ENCODE data around the gene PTMS. TPM values are rescaled to one million over a fixed set of nuclear protein-coding genes. Genes with fewer than 3 reads are reported as not detected.

The PTMS gene
- total and polyA plus RNA-seq, 9 of the 15 experiments (the other 6 are each of a cell fraction or from before 2014, with no cell fraction given) = 5.1 to 287 (median 78.5) TPM

- TF ChIP-seq, protein P1, sequence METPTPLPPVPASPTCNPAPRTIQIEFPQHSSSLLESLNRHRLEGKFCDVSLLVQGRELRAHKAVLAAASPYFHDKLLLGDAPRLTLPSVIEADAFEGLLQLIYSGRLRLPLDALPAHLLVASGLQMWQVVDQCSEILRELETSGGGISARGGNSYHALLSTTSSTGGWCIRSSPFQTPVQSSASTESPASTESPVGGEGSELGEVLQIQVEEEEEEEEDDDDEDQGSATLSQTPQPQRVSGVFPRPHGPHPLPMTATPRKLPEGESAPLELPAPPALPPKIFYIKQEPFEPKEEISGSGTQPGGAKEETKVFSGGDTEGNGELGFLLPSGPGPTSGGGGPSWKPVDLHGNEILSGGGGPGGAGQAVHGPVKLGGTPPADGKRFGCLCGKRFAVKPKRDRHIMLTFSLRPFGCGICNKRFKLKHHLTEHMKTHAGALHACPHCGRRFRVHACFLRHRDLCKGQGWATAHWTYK (CRISPR knock-in tag; IDR thresholded peaks at IDR 0.05) = no peak
- TF ChIP-seq ZNF780A (CRISPR knock-in tag; IDR thresholded peaks at IDR 0.05) (no peak), ZBTB43 (CRISPR knock-in tag; IDR thresholded peaks at IDR 0.05) (peak; percentile 87; the same call in 1 of the 2 replicates), KLF13 (tag; IDR thresholded peaks at IDR 0.05; ENCODE audit: borderline replicate concordance, low read depth) (0 out of 2 replicates have a peak, but pooled peaks have one; percentile 67), TAF15 (IDR thresholded peaks at IDR 0.05; ENCODE audit: low read depth, low read length) (no peak), ZNF224 (CRISPR knock-in tag; IDR thresholded peaks at IDR 0.05) (no peak), L3MBTL2 (IDR thresholded peaks at IDR 0.05) (peak; percentile 73; the same call in 1 of the 2 replicates), SMAD2 (IDR thresholded peaks at IDR 0.05; ENCODE audit: low read depth, low read length) (no peak), ARID2 (IDR thresholded peaks at IDR 0.05) (peak; percentile 78), ZFPM2 (CRISPR knock-in tag; IDR thresholded peaks at IDR 0.05) (no peak), SNRNP70 (optimal IDR thresholded peaks at IDR 0.05; ENCODE audit: low read depth, low read length) (no peak), U2AF2 (optimal IDR thresholded peaks at IDR 0.05; ENCODE audit: low read depth, low read length) (no peak), SIN3B (IDR thresholded peaks at IDR 0.05; ENCODE audit: low read depth) (no peak; the same call in 1 of the 2 replicates), CBX3 (IDR thresholded peaks at IDR 0.05; ENCODE audit: borderline replicate concordance in 1 of 2, low read length in 2 of 2) (no peak), ZKSCAN3 (CRISPR knock-in tag; IDR thresholded peaks at IDR 0.05) (no peak), HMGXB4 (CRISPR knock-in tag; IDR thresholded peaks at IDR 0.05) (no peak), ZNF12 (CRISPR knock-in tag; IDR thresholded peaks at IDR 0.05) (no peak), ZBTB33 (CRISPR knock-in tag; IDR thresholded peaks at IDR 0.05) (peak; percentile 10; the same call in 1 of the 2 replicates), HCFC1 (IDR thresholded peaks at IDR 0.05; ENCODE audit: low read depth, low read length) (0 out of 2 replicates have a peak, but pooled peaks have one; percentile 28), ILK (tag; IDR thresholded peaks at IDR 0.05; ENCODE audit: borderline replicate concordance, low read depth) (no peak), ZNF347 (CRISPR knock-in tag; IDR thresholded peaks at IDR 0.05; ENCODE audit: low read depth) (no peak), RBFOX2 (IDR thresholded peaks at IDR 0.05; ENCODE audit: low read depth, low read length) (peak; percentile 59)
Measured at GRCh38 chr12:6778574-6779550, 12.7 kb downstream of the PTMS start (continued).

Data from K562 (cell line).